IMR-90 (cell line): Measurements from ENCODE around the gene NECAB2. TPM values are rescaled to one million over a fixed set of nuclear protein-coding genes. Genes with fewer than 3 reads are reported as not detected.

Experiments used
- ATAC-seq: fragments of 200-7000 bp; cut with Tn5 transposase; 2 replicates; pipeline ENCODE4 v1.9.1; 2020; ENCODE audit warnings: low read depth, mild to moderate bottlenecking, moderate library complexity
- BruUV-seq: library from RNA; stranded (reverse); fragments of 400-500 nt; replicated peaks from 2 replicates; lab custom pipeline; 2021; lab: Mats Ljungman, UMichigan
- CTCF ChIA-PET: fragments of 300-600 bp; formaldehyde crosslinking; extraction: SDS; loops from one replicate; lab custom pipeline; 2021; ENCODE audit warnings: antibody characterized with exemption; lab: Yijun Ruan, JAX
- POLR2A ChIA-PET: fragments of 300-600 bp; sonication (Branson Sonifier 250); formaldehyde crosslinking; loops from one replicate; lab custom pipeline; 2022; ENCODE audit warnings: antibody characterized with exemption; ENCODE audit not compliant: unreplicated experiment; lab: Charles Lee
- DNase-seq: peaks from one replicate; pipeline ENCODE4 v3.0.0; 2013
- H2AFZ ChIP-seq: replicated peaks from 2 replicates; pipeline ENCODE3; 2013; ENCODE audit warnings: low read length, mild to moderate bottlenecking; ENCODE audit not compliant: poor library complexity
- H2AK5ac ChIP-seq: 2 replicates; pipeline ENCODE4 v1.6.1; 2013; ENCODE audit warnings: low read depth, low read length, inconsistent platforms
- H2AK9ac ChIP-seq: replicated peaks from 2 replicates; pipeline ENCODE3; 2013; ENCODE audit warnings: mild to moderate bottlenecking, low read depth, low read length, moderate library complexity; ENCODE audit not compliant: poor library complexity
- H2BK120ac ChIP-seq: 2 replicates; pipeline ENCODE4 v1.6.1; 2013; ENCODE audit warnings: low read depth, low read length, inconsistent platforms
- H2BK15ac ChIP-seq: 3 replicates; pipeline ENCODE4 v1.6.1; 2013; ENCODE audit warnings: low read depth, low read length, inconsistent platforms
- H2BK20ac ChIP-seq: 2 replicates; pipeline ENCODE4 v1.6.1; 2013; ENCODE audit warnings: low read depth, mild to moderate bottlenecking, inconsistent platforms, low read length, moderate library complexity
- H2BK5ac ChIP-seq: 2 replicates; pipeline ENCODE4 v1.6.1; 2013; ENCODE audit warnings: mild to moderate bottlenecking, low read depth, low read length, inconsistent platforms; ENCODE audit not compliant: poor library complexity, severe bottlenecking
- H3K14ac ChIP-seq: replicated peaks from 2 replicates; pipeline ENCODE4 v1.6.1; 2013; ENCODE audit warnings: low read depth, low read length, inconsistent platforms
- H3K18ac ChIP-seq: 2 replicates; pipeline ENCODE4 v1.6.1; 2013; ENCODE audit warnings: low read depth, low read length, control low read depth
- H3K23ac ChIP-seq: 2 replicates; pipeline ENCODE4 v1.6.1; 2013; ENCODE audit warnings: low read depth, low read length, inconsistent platforms
- H3K27ac ChIP-seq: 2 replicates; pipeline ENCODE4 v1.5.1; 2013; ENCODE audit warnings: mild to moderate bottlenecking, control low read depth, low read length; ENCODE audit not compliant: insufficient read depth
- H3K27me3 ChIP-seq: 2 replicates; pipeline ENCODE4 v1.6.1; 2013; ENCODE audit warnings: low read length; ENCODE audit not compliant: control insufficient read depth, insufficient read depth
- H3K36me3 ChIP-seq: 2 replicates; pipeline ENCODE4 v1.6.1; 2013; ENCODE audit warnings: low read length, mixed read lengths; ENCODE audit not compliant: control insufficient read depth, insufficient read depth
- H3K4ac ChIP-seq: 2 replicates; pipeline ENCODE4 v1.6.1; 2013; ENCODE audit warnings: low read depth, low read length, inconsistent platforms
- H3K4me1 ChIP-seq: 2 replicates; pipeline ENCODE4 v1.6.1; 2013; ENCODE audit warnings: low read length, mixed read lengths; ENCODE audit not compliant: control insufficient read depth, insufficient read depth
- H3K4me2 ChIP-seq: 2 replicates; pipeline ENCODE4 v1.6.1; 2013; ENCODE audit warnings: low read depth, mild to moderate bottlenecking, control low read depth, low read length, moderate library complexity
- H3K4me3 ChIP-seq: 2 replicates; pipeline ENCODE4 v1.5.1; 2013; ENCODE audit warnings: low read depth, mild to moderate bottlenecking, control low read depth, low read length, moderate library complexity; ENCODE audit not compliant: insufficient read depth
- H3K56ac ChIP-seq: 2 replicates; pipeline ENCODE4 v1.6.1; 2013; ENCODE audit warnings: low read length, inconsistent platforms; ENCODE audit not compliant: insufficient read depth; ENCODE audit errors: extremely low read depth
- H3K79me1 ChIP-seq, 2 experiments: 2 replicates each; pipeline ENCODE4 v1.6.1; 2013; ENCODE audit warnings: low read length in 2 of 2, inconsistent platforms in 1 of 2, low read depth in 1 of 2
- H3K9ac ChIP-seq: 2 replicates; pipeline ENCODE4 v1.6.1; 2013; ENCODE audit warnings: low read depth, low read length, control low read depth
- H3K9me1 ChIP-seq: 2 replicates; pipeline ENCODE4 v1.6.1; 2013; ENCODE audit warnings: low read length, inconsistent platforms; ENCODE audit not compliant: insufficient read depth
- H3K9me3 ChIP-seq: 2 replicates; pipeline ENCODE4 v1.6.1; 2013; ENCODE audit warnings: low read length; ENCODE audit not compliant: control insufficient read depth, insufficient read depth
- H4K20me1 ChIP-seq: 2 replicates; pipeline ENCODE4 v1.6.1; 2013; ENCODE audit warnings: low read length, inconsistent platforms; ENCODE audit not compliant: insufficient read depth
- H4K5ac ChIP-seq: 2 replicates; pipeline ENCODE4 v1.6.1; 2013; ENCODE audit warnings: mild to moderate bottlenecking, low read depth, low read length, control low read depth
- H4K8ac ChIP-seq, 2 experiments: 2 replicates each; pipeline ENCODE4 v1.6.1; 2013; ENCODE audit warnings: low read depth in 2 of 2, low read length in 2 of 2, control low read depth in 1 of 2, inconsistent platforms in 1 of 2
- H4K91ac ChIP-seq: 2 replicates; pipeline ENCODE4 v1.6.1; 2013; ENCODE audit warnings: low read depth, low read length, inconsistent platforms; ENCODE audit not compliant: insufficient read depth
- CTCF ChIP-seq: conservative IDR thresholded peaks from 2 replicates; pipeline ENCODE4 v1.5.1; 2012; ENCODE audit warnings: mild to moderate bottlenecking, low read depth, low read length, improper control_type of control experiment
- FOS ChIP-seq: fragments of 150-350 bp; IDR thresholded peaks from 2 replicates; pipeline ENCODE4 v1.6.1; 2016; ENCODE audit warnings: low read depth, low read length
- WGBS, 2 experiments: methylation state at CpG; one replicate each; pipeline versions ENCODE4 v1.1.5 to v1.1.7; 2013; ENCODE audit warnings: missing lambda C conversion rate in 2 of 2; ENCODE audit not compliant: insufficient read length in 1 of 2; ENCODE audit errors: extremely low coverage in 2 of 2; 5-methylcytosine and 5-hydroxymethylcytosine counted together
- dilution Hi-C: fragments of 300-500 bp; cut with HindIII; formaldehyde crosslinking; loops from one replicate; pipeline ENCODE4 v1.14.3; 2018; ENCODE audit warnings: low sequenced_read_pairs; ENCODE audit not compliant: unreplicated experiment
- in situ Hi-C: fragments of 300-500 bp; cut with MboI; formaldehyde crosslinking; loops from 3 replicates; pipeline ENCODE4 v1.14.3; 2019; ENCODE audit warnings: low sequenced_read_pairs, inconsistent platforms, mixed read lengths
- intact Hi-C: fragments of 100-400 bp; cut with micrococcal nuclease; formaldehyde crosslinking; loops from 2 replicates; pipeline ENCODE4 v1.10.0; 2022
- polyA plus RNA-seq, 3 experiments: library from polyadenylated mRNA; depleted of rRNA; stranded (reverse); fragments of >200 nt; gene quantifications; 2 replicates each; pipeline ENCODE4 v1.2.3, GENCODE V29; 2012; ENCODE audit warnings: low replicate concordance in 1 of 3
- total RNA-seq: library from RNA; depleted of rRNA; stranded (reverse); fragments of >200 nt; gene quantifications from 2 replicates; pipeline ENCODE4 v1.2.3, GENCODE V29; 2012

Gene NECAB2
- total and polyA plus RNA-seq, 2 of the 4 experiments (the other 2 are of a cell fraction): 0.27 TPM; not detected in 1

GRCh38 chr16:83953796-83954576 is 14.1 kb upstream of the NECAB2 start:
- H3K36me3 ChIP-seq: peaks cover 4% of the 10 kb centered on the region; the same call in 1 of the 2 replicates
- no peak overlapping the region for H3K56ac ChIP-seq
- POLR2A ChIA-PET: interaction anchor here (0.5 kb wide), 1 partner anchor 11 kb away, joined by 3 read pairs; no protein-coding TSS in a partner anchor
- no peak for TF ChIP-seq FOS
- peak; percentile 37 for TF ChIP-seq CTCF
- H3K9ac ChIP-seq: peak overlapping the region; percentile 34; the same call in 1 of the 2 replicates
- intact Hi-C loops (no loop called here), dilution Hi-C loops (no loop called here), in situ Hi-C loops (loop anchor here (25.0 kb wide), 1 partner anchor 533 kb away; no protein-coding TSS in a partner anchor)
- H2BK15ac ChIP-seq: no peak overlapping the region
- peak overlapping the region; percentile 60 for H2AK9ac ChIP-seq
- H3K4me1 ChIP-seq: peaks cover 14% of the 10 kb centered on the region
- H4K20me1 ChIP-seq: peaks cover 21% of the 10 kb centered on the region; the same call in 1 of the 2 replicates
- H3K79me1 ChIP-seq: peaks cover 0 to 25% of the 10 kb centered on the region in 2 experiments; a peak in 1 of 4 replicates
- peak overlapping the region; percentile 96 for H2AFZ ChIP-seq
- H2BK20ac ChIP-seq: no peak overlapping the region
- H3K27ac ChIP-seq: peak overlapping the region; percentile 8; the same call in 1 of the 2 replicates
- BruUV-seq: TSS peak; percentile 28
- 80% methylated on average over 2 of the region's 19 CpGs; no CpG with 5 or more reads in 1 of the 2 experiments for WGBS, 2 experiments
- peak; percentile 10; the same call in 1 of the 2 replicates for ATAC-seq
- H2BK5ac ChIP-seq: no peak overlapping the region
- H3K4me3 ChIP-seq: peak overlapping the region; percentile 54
- no peaks in the 10 kb centered on the region for H3K27me3 ChIP-seq
- peak; percentile 32 for DNase-seq
- no peak overlapping the region for H3K18ac ChIP-seq
- no peak overlapping the region; a peak in 1 of 4 replicates for H4K8ac ChIP-seq
- H2AK5ac ChIP-seq: peak overlapping the region; percentile 36; the same call in 1 of the 2 replicates
- peaks cover 8% of the 10 kb centered on the region for H3K9me1 ChIP-seq
- no peak overlapping the region; the same call in 1 of the 2 replicates for H4K91ac ChIP-seq
- H4K5ac ChIP-seq: no peak overlapping the region
- H3K14ac ChIP-seq: no peak overlapping the region
- H2BK120ac ChIP-seq: no peak overlapping the region
- 0 out of 2 replicates have a peak overlapping the region, but pooled peaks have one; percentile 19 for H3K4ac ChIP-seq
- H3K9me3 ChIP-seq: no peaks in the 10 kb centered on the region
- H3K4me2 ChIP-seq: peak overlapping the region; percentile 84
- H3K23ac ChIP-seq: no peak overlapping the region
- CTCF ChIA-PET: interaction anchor here (0.7 to 1.4 kb wide), 3 partner anchors 10 to 112 kb away, joined by 3 to 4 read pairs (median 3); no protein-coding TSS in a partner anchor
